GM12891 (cell line): ENCODE measurements around the gene ZEB1.

ENCODE experiments used
- POLR2A ChIP-seq: IDR thresholded peaks from 2 replicates; pipeline ENCODE4 v1.6.1; 2011; ENCODE audit warnings: low read depth, low read length, control low read depth
- POLR2AphosphoS5 ChIP-seq: IDR thresholded peaks from 2 replicates; pipeline ENCODE4 v1.6.1; 2011; ENCODE audit warnings: low read depth, low read length, control low read depth
- SPI1 ChIP-seq: IDR thresholded peaks from 2 replicates; pipeline ENCODE4 v1.6.1; 2011; ENCODE audit warnings: low read depth, low read length, control low read depth
- TAF1 ChIP-seq: IDR thresholded peaks from 2 replicates; pipeline ENCODE4 v1.6.1; 2011; ENCODE audit warnings: low read depth, low read length, control low read depth

GRCh38 chr10:31304291-31304970, 14.6 kb upstream of the ZEB1 start:
- TF ChIP-seq POLR2AphosphoS5 = no peak
- no peak for TF ChIP-seq POLR2A
- TF ChIP-seq TAF1 = no peak
- no peak for TF ChIP-seq SPI1
